ENCODE data around the gene METAP1D. TPM values are rescaled to one million over a fixed set of nuclear protein-coding genes. Genes with fewer than 3 reads are reported as not detected.

METAP1D gene
- total RNA-seq, 1 experiment from 2014 or later: 10.4 TPM

DNA sequence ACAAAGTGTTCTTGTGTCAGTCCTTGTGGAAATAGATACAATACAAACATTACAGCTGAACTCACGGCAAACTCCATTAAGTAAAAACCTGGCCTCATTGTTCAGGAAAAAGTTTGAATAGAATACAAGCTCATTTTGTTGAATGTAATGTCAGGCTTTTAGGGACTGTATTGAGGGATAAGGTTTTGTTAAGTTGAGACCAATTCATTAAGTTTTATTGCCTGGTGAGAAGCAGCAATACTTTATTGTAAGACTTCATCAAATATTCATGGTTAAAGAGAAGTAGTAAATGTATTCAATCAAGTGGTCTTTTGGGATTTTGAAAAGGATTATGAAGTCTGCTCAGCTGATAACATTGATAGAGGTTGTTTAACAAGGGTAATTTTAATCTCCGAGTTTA, 35.4 kb upstream of the METAP1D start:
- H3K36me3 ChIP-seq (ENCODE audit: control insufficient read depth, insufficient read depth, low read length): no peaks in the 10 kb centered on the region
- no peak overlapping the region for H3K4me3 Mint-ChIP-seq (ENCODE audit: unreplicated experiment)
- no peaks in the 10 kb centered on the region for H3K4me1 Mint-ChIP-seq (ENCODE audit: low read depth, unreplicated experiment)
- TF ChIP-seq CTCF (IDR thresholded peaks at IDR 0.05; ENCODE audit: insufficient read depth in 1 of 2, low read depth in 1 of 2, low read length in 1 of 2, severe bottlenecking in 1 of 2, unreplicated experiment in 1 of 2): no peak
- no peaks in the 10 kb centered on the region for H3K27me3 Mint-ChIP-seq (ENCODE audit: insufficient read depth, unreplicated experiment)
- H3K9me3 ChIP-seq: no peaks in the 10 kb centered on the region
- ChIA-PET CTCF (no interaction called here), POLR2A (no interaction called here)
- no peak overlapping the region for H3K4me3 ChIP-seq (ENCODE audit: low read depth, low read length)
- H3K4me1 ChIP-seq: no peaks in the 10 kb centered on the region
- peaks cover 6% of the 10 kb centered on the region for H3K36me3 Mint-ChIP-seq (ENCODE audit: insufficient read depth, unreplicated experiment)
- intact Hi-C loops (cut with micrococcal nuclease; ENCODE audit: unreplicated experiment): no loop called here
- H3K27me3 ChIP-seq (replicated peaks; ENCODE audit: control insufficient read depth, insufficient read depth, low read length): no peaks in the 10 kb centered on the region
- no TSS peak for BruUV-seq (replicated peaks)
- H3K9me3 Mint-ChIP-seq (ENCODE audit: unreplicated experiment): no peaks in the 10 kb centered on the region
- DNase-seq: no peak
- no peak overlapping the region for H3K27ac Mint-ChIP-seq (ENCODE audit: unreplicated experiment)

DNA sequence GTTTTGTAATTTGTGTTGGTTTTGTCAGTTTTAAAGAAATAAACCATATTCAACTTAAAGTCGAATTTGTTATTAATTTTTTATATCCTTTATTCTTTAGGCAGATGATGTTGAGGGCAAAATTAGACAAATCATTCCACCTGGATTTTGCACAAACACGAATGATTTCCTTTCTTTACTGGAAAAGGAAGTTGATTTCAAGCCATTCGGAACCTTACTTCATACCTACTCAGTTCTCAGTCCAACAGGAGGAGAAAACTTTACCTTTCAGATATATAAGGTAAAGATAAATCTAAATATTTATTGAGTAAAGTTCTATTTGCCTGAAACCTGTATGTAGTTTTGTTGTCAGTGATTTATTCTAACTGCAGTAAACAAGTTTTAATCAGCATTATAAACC, 34.5 kb upstream of the METAP1D start:
- BruUV-seq (replicated peaks): no TSS peak
- no peaks in the 10 kb centered on the region for H3K9me3 Mint-ChIP-seq (ENCODE audit: unreplicated experiment)
- H3K9me3 ChIP-seq: no peaks in the 10 kb centered on the region
- H3K27ac Mint-ChIP-seq (ENCODE audit: unreplicated experiment): no peak overlapping the region
- no peak for DNase-seq
- H3K4me3 ChIP-seq (ENCODE audit: low read depth, low read length): no peak overlapping the region
- H3K4me1 Mint-ChIP-seq (ENCODE audit: low read depth, unreplicated experiment): no peaks in the 10 kb centered on the region
- peaks cover 12% of the 10 kb centered on the region for H3K36me3 Mint-ChIP-seq (ENCODE audit: insufficient read depth, unreplicated experiment)
- ChIA-PET CTCF (no interaction called here), POLR2A (no interaction called here)
- no peak for TF ChIP-seq CTCF (IDR thresholded peaks at IDR 0.05; ENCODE audit: insufficient read depth in 1 of 2, low read depth in 1 of 2, low read length in 1 of 2, severe bottlenecking in 1 of 2, unreplicated experiment in 1 of 2)
- no peaks in the 10 kb centered on the region for H3K27me3 ChIP-seq (replicated peaks; ENCODE audit: control insufficient read depth, insufficient read depth, low read length)
- H3K27me3 Mint-ChIP-seq (ENCODE audit: insufficient read depth, unreplicated experiment): no peaks in the 10 kb centered on the region
- intact Hi-C loops (cut with micrococcal nuclease; ENCODE audit: unreplicated experiment): no loop called here
- no peak overlapping the region for H3K4me3 Mint-ChIP-seq (ENCODE audit: unreplicated experiment)
- no peaks in the 10 kb centered on the region for H3K36me3 ChIP-seq (ENCODE audit: control insufficient read depth, insufficient read depth, low read length)
- H3K4me1 ChIP-seq: no peaks in the 10 kb centered on the region

DNA sequence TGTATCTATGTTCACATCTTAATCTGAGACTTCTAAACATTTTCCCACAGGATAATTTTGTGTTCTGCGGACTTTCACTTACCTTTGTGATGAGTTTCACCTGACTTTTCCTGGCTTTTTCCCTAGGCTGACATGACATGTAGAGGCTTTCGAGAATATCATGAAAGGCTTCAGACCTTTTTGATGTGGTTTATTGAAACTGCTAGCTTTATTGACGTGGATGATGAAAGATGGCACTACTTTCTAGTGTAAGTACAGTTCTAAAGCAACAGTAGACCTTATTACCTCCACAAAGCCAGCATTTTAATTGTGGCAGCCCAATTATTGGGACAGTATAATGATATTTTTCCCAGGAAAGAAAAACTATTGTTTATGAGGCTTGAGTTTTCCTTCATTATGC, 34.1 kb upstream of the METAP1D start:
- ChIA-PET POLR2A (no interaction called here), CTCF (no interaction called here)
- no peaks in the 10 kb centered on the region for H3K27me3 ChIP-seq (replicated peaks; ENCODE audit: control insufficient read depth, insufficient read depth, low read length)
- BruUV-seq (replicated peaks): no TSS peak
- no peak for TF ChIP-seq CTCF (IDR thresholded peaks at IDR 0.05; ENCODE audit: insufficient read depth in 1 of 2, low read depth in 1 of 2, low read length in 1 of 2, severe bottlenecking in 1 of 2, unreplicated experiment in 1 of 2)
- no peak overlapping the region for H3K4me3 ChIP-seq (ENCODE audit: low read depth, low read length)
- Mint-ChIP-seq H3K36me3 (ENCODE audit: insufficient read depth, unreplicated experiment) (peaks cover 16% of the 10 kb centered on the region), H3K27me3 (ENCODE audit: insufficient read depth, unreplicated experiment) (no peaks in the 10 kb centered on the region), H3K4me1 (ENCODE audit: low read depth, unreplicated experiment) (no peaks in the 10 kb centered on the region), H3K9me3 (ENCODE audit: unreplicated experiment) (no peaks in the 10 kb centered on the region), H3K27ac (ENCODE audit: unreplicated experiment) (no peak overlapping the region), H3K4me3 (ENCODE audit: unreplicated experiment) (no peak overlapping the region)
- intact Hi-C loops (cut with micrococcal nuclease; ENCODE audit: unreplicated experiment): no loop called here
- no peaks in the 10 kb centered on the region for H3K9me3 ChIP-seq
- no peaks in the 10 kb centered on the region for H3K36me3 ChIP-seq (ENCODE audit: control insufficient read depth, insufficient read depth, low read length)
- no peaks in the 10 kb centered on the region for H3K4me1 ChIP-seq
- no peak for DNase-seq
